IgD-negative memory B cell (primary cell): ENCODE results near the gene KRTCAP2. TPM values are rescaled to one million over a fixed set of nuclear protein-coding genes. Genes with fewer than 3 reads are reported as not detected.
"Not testable (repeated sequence)": the region's sequence is repeated elsewhere in the genome, so short reads cannot be mapped to it uniquely, and the experiment has no call there.

Source experiments
- H3K27ac Mint-ChIP-seq, 3 donors: one replicate each; pipeline ENCODE4 v1.8.0; 2020 to 2022; ENCODE audit warnings: mild to moderate bottlenecking in 3 of 3, mixed read lengths in 3 of 3, moderate library complexity in 1 of 3
- H3K27me3 Mint-ChIP-seq: one replicate; pipeline ENCODE4 v1.8.0; 2021; ENCODE audit warnings: mixed read lengths
- H3K36me3 Mint-ChIP-seq: one replicate; pipeline ENCODE4 v1.8.0; 2020; ENCODE audit warnings: mild to moderate bottlenecking, mixed read lengths
- H3K4me1 Mint-ChIP-seq, 3 donors: one replicate each; pipeline ENCODE4 v1.8.0; 2020 to 2022; ENCODE audit warnings: mixed read lengths in 3 of 3, mild to moderate bottlenecking in 1 of 3
- H3K4me3 Mint-ChIP-seq, 4 donors: one replicate each; pipeline ENCODE4 v1.8.0; 2020 to 2022; ENCODE audit warnings: mild to moderate bottlenecking in 4 of 4, mixed read lengths in 4 of 4, moderate library complexity in 3 of 4
- H3K9me3 Mint-ChIP-seq, 3 donors: one replicate each; pipeline ENCODE4 v1.8.0; 2020 to 2021; ENCODE audit warnings: mixed read lengths in 3 of 3, mild to moderate bottlenecking in 1 of 3
- polyA plus RNA-seq: library from polyadenylated mRNA; unstranded; fragments of 300-500 nt; fragmentation: Illumina TruSeq; gene quantifications from one replicate; pipeline ENCODE4 v1.2.3, GENCODE V29; 2021

The KRTCAP2 gene
- 420 TPM for polyA plus RNA-seq

DNA sequence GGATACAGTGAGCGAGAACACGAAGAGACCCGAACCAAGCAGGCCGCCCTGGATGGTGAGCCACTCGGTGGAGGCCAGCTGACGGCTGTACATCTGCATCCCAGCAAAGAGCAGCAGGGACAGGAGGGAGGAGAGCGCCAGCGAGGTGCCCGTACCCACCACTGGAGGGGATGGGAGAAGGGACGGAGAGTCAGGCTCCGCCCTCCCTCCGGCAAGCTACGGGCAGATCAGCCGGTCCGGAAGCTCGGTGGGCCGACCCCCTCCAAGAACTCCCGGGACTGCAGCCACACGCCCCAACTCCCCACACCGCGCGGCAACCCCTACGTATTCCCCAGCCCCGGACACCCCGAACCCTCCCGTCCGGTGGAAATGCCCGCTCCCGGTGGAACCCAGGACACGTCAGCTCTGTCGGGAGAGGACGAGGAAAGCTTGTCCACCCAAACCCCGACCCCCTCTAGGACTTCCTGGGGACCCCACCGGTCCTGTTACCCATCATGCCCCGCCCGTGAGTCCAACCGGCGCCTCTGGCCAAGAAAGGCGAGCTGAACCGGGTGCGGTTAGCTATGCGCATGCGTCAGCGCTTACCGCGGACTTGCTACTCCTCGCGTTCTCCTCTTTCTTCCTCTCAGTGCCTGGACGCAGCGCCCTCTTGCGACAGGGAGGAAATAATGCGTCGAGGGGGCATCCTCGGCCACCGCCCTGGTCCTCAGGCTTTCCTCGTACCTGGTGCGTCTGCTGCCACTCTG is at the start of gene KRTCAP2:
Gene KRTCAP2, minus strand, starts transcription at position 573 of the 746 bp plus-strand sequence. Its CDS starts 80 bp downstream, at position 493.
- H3K27me3 Mint-ChIP-seq = peaks cover 3% of the 10 kb centered on the region
- no peaks in the 10 kb centered on the region for H3K36me3 Mint-ChIP-seq
- peak within 1 kb of the TSS; percentile 94 to 100 (median 98) for H3K4me3 Mint-ChIP-seq
- no peaks in the 10 kb centered on the region for H3K9me3 Mint-ChIP-seq
- H3K27ac Mint-ChIP-seq = peak within 1 kb of the TSS; percentile 90 to 99 (median 99)
- peaks cover 26 to 31% (median 31%) of the 10 kb centered on the region in 3 donors for H3K4me1 Mint-ChIP-seq

DNA sequence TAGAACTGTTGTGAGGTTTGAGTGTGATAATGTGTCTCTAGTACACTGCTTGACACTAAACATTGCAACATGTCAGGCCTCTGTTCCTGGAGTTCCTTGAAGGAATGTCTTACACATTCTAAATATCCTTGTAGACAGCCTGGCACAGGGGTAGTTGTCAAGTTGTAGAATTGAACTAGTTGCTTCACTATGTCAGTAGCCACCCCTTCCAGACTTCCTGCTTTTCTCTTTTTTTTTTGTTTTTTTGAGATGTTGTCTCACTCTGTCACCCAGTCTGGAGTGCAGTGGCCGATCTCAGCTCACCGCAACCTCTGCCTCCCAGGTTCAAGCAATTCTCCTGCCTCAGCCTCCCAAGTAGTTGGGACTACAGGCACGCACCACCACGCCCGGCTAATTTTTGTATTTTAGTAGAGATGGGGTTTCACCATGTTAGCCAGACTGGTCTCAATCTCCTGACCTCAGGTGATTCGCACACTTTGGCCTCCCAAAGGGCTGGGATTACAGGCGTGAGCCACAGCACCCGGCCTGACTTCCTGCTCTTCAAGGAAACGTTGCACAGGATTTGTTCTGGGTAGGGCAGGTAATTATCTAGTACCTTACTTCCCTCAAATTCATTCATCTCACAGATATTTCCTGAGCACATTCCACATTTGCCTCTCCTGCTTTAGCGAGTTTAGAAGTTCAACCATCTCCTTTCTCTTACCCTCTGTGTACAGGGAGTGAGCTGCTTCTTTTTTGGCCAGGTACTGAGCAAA is 47.3 kb upstream of the KRTCAP2 start:
- H3K27me3 Mint-ChIP-seq, H3K36me3 Mint-ChIP-seq, H3K9me3 Mint-ChIP-seq, H3K27ac Mint-ChIP-seq: not testable (repeated sequence)
- Mint-ChIP-seq H3K4me1 (peaks cover 17 to 24% (median 22%) of the 10 kb centered on the region in 3 donors), H3K4me3 (peak overlapping the region in 1 of 4 donors; percentile 9)

- Mint-ChIP-seq H3K9me3 (no peaks in the 10 kb centered on the region), H3K36me3 (no peaks in the 10 kb centered on the region), H3K27ac (peak overlapping the region in 1 of 3 donors; percentile 56), H3K27me3 (no peaks in the 10 kb centered on the region), H3K4me1 (peaks cover 13 to 20% (median 18%) of the 10 kb centered on the region in 3 donors), H3K4me3 (peak overlapping the region in 1 of 4 donors; percentile 47)
Observed at GRCh38 chr1:155219592-155220031, 46.5 kb upstream of the KRTCAP2 start.

GRCh38 chr1:155218854-155219591 is 45.9 kb upstream of the KRTCAP2 start:
- H3K27me3 Mint-ChIP-seq = no peaks in the 10 kb centered on the region
- peaks cover 7 to 16% (median 12%) of the 10 kb centered on the region in 3 donors for H3K4me1 Mint-ChIP-seq
- no peaks in the 10 kb centered on the region for H3K9me3 Mint-ChIP-seq
- H3K36me3 Mint-ChIP-seq = no peaks in the 10 kb centered on the region
- H3K4me3 Mint-ChIP-seq = no peak overlapping the region
- H3K27ac Mint-ChIP-seq = peak overlapping the region in 1 of 3 donors; percentile 56

GRCh38 chr1:155214702-155215101 is 41.6 kb upstream of the KRTCAP2 start:
- not testable (repeated sequence) for H3K4me1 Mint-ChIP-seq, H3K27me3 Mint-ChIP-seq, H3K9me3 Mint-ChIP-seq, H3K36me3 Mint-ChIP-seq, H3K4me3 Mint-ChIP-seq
- H3K27ac Mint-ChIP-seq = peak overlapping the region in 2 of 3 donors; percentile 1 to 48

DNA sequence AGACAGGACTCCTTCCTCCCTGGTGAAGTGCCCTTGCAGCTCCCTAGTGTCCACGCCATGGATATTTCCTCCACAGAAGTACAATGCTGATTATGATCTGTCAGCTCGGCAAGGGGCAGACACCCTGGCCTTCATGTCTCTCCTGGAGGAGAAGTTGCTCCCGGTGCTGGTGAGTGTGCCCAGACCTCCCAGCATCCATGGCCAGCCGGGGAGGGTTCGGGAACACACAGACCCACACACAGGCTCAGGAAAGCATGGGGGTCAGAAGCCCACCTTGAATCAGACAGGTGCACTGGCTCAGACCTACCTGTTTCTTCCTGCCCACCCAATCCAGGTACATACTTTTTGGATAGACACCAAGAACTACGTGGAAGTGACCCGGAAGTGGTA is 38.9 kb upstream of the KRTCAP2 start:
- not testable (repeated sequence) for H3K9me3 Mint-ChIP-seq, H3K4me3 Mint-ChIP-seq, H3K36me3 Mint-ChIP-seq, H3K27me3 Mint-ChIP-seq
- Mint-ChIP-seq H3K27ac (peak overlapping the region in 1 of 3 donors; percentile 42), H3K4me1 (peaks cover 9 to 15% (median 10%) of the 10 kb centered on the region in 3 donors)

DNA sequence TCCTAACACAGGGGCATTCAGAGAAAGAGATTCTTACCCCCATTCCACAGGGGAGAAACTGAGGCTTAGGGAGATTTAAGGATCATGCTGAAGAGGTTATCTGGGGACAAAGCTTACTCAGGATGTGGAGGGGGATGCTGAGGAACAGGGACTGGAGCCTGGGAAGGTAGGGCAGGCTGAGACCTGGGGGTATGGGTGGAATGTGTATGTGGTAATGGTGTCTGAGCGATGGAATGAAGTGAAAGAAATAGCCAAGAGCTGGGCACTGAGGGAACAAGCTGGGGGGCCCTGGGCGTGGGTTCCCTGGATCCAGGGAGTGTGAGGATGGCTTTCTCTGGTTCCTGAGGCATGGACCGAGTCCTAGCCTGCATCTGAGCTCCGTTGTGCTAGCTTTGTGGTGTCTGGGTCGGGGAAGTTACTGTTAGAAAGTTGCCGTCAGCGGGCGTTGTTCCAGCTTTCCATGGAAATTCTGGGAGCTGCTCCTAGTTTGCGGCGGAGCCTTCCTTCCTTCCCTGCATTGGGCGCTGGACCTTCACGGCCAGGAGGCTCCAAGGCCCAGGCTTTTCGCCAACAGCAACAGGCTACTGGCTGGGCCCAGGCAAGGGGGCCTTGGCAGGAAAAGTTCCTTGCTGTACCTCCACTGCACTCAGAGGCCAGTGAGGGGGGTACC is 38.4 kb upstream of the KRTCAP2 start:
- peaks cover 13 to 18% (median 14%) of the 10 kb centered on the region in 3 donors for H3K4me1 Mint-ChIP-seq
- not testable (repeated sequence) for H3K36me3 Mint-ChIP-seq, H3K27me3 Mint-ChIP-seq, H3K9me3 Mint-ChIP-seq
- peak overlapping the region in 2 of 3 donors; percentile 67 to 90 for H3K27ac Mint-ChIP-seq
- peak overlapping the region in 1 of 4 donors; percentile 5 for H3K4me3 Mint-ChIP-seq

DNA sequence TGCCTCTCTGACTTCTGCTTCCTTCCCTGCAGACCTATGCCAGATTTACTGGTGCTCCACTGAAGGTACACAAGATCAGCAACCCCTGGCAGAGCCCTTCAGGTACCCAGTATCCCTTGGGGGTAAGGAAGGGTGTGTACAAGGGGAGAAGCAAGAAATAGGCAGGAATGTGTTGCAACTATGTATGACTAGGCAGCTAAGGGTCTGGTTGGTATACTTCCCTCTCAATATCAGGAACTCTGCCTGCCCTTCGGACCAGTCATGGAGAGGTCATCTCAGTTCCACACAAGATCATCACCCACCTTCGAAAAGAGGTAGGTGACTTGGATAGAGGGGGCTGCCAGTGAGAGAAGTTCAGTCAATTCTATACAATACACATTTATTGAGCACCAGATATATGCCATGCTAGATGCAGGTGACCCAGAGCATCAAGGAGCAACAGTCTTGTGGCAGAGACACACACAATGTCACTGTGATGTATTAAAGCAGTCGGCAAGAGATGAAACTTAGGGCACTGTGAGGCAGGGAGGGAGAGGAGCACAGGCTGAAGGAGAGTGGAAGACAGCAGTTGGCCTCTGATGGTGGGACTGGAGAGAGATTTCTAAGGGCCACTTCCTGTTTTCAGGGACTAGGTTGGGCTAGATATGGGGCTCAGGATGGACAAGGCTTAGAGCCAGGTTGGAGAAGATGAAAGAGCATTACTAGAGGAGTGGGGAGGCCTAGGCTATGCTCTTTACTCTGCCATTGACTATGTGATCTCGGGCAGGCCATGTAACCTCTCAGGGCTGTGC is 37.4 kb upstream of the KRTCAP2 start:
- H3K4me3 Mint-ChIP-seq = peak overlapping the region in 3 of 4 donors; percentile 55 to 91 (median 71)
- H3K36me3 Mint-ChIP-seq = no peaks in the 10 kb centered on the region
- peak overlapping the region; percentile 24 to 99 (median 90) for H3K27ac Mint-ChIP-seq
- no peaks in the 10 kb centered on the region for H3K9me3 Mint-ChIP-seq
- peaks cover 1% of the 10 kb centered on the region for H3K27me3 Mint-ChIP-seq
- peaks cover 13 to 18% (median 14%) of the 10 kb centered on the region in 3 donors for H3K4me1 Mint-ChIP-seq

- Mint-ChIP-seq H3K36me3 (no peaks in the 10 kb centered on the region), H3K27me3 (peaks cover 1% of the 10 kb centered on the region), H3K9me3 (no peaks in the 10 kb centered on the region), H3K4me1 (peaks cover 13 to 18% (median 14%) of the 10 kb centered on the region in 3 donors), H3K4me3 (peak overlapping the region; percentile 83 to 97 (median 92)), H3K27ac (peak overlapping the region; percentile 98 to 99 (median 98))
Observed at GRCh38 chr1:155209312-155209721, 36.2 kb upstream of the KRTCAP2 start.

- Mint-ChIP-seq H3K27me3 (peaks cover 1% of the 10 kb centered on the region), H3K36me3 (no peaks in the 10 kb centered on the region), H3K9me3 (no peaks in the 10 kb centered on the region), H3K4me3 (peak within 1 kb of the TSS; percentile 83 to 97 (median 92)), H3K27ac (peak within 1 kb of the TSS; percentile 98 to 99 (median 98)), H3K4me1 (peaks cover 13 to 18% (median 14%) of the 10 kb centered on the region in 3 donors)
Observed at GRCh38 chr1:155208541-155209311, 35.6 kb upstream of the KRTCAP2 start, which contains the start of gene MTX1. MTX1 (plus strand) TSS chr1:155208695; CDS start chr1:155208805, 110 bp downstream.

GRCh38 chr1:155207806-155208540 is 34.9 kb upstream of the KRTCAP2 start, which contains the start of gene THBS3:
THBS3 (minus strand) TSS chr1:155207897; CDS start chr1:155207876, 21 bp downstream.
- Mint-ChIP-seq H3K27ac (peak within 1 kb of the TSS; percentile 98 to 99 (median 98)), H3K27me3 (peaks cover 1% of the 10 kb centered on the region), H3K36me3 (no peaks in the 10 kb centered on the region), H3K4me1 (peaks cover 13 to 18% (median 14%) of the 10 kb centered on the region in 3 donors), H3K9me3 (no peaks in the 10 kb centered on the region), H3K4me3 (peak within 1 kb of the TSS; percentile 83 to 97 (median 92))
